Spleen (tissue), 7 donors: ENCODE measurements around the gene RBM20.

ENCODE experiments used
- POLR2A ChIP-seq, 3 donors: fragments of 450-650 bp; IDR thresholded peaks; one replicate each; pipeline ENCODE4 v1.5.1; 2017; ENCODE audit warnings: antibody characterized with exemption in 3 of 3, mild to moderate bottlenecking in 1 of 3
- POLR2AphosphoS5 ChIP-seq, 3 donors: sonication (generic); formaldehyde crosslinking; IDR thresholded peaks; one replicate each; pipeline ENCODE4 v1.5.1; 2017; ENCODE audit warnings: antibody characterized with exemption in 3 of 3
- TF ChIP-seq, protein P1 (sequence below), 11 experiments: fragments of 200-600 bp in 7 of 11; fragments of 450-650 bp in 4 of 11; sonication (generic) in 4 of 11; IDR thresholded peaks in 8 of 11; conservative IDR thresholded peaks in 3 of 11; 1 replicate in 7 of 11; 2 replicates in 4 of 11; pipeline versions ENCODE4 v1.4.0 to v1.8.0; 2016 to 2021; ENCODE audit warnings: antibody characterized with exemption in 11 of 11, inconsistent platforms in 4 of 11, mild to moderate bottlenecking in 1 of 11
- donor health status: DM: no; HTN: no; CAD: no; lungs with moderate emphysema.
- donor health status: DM: no; HTN: no; CAD: no.
- donor health status: DM: no; HTN: no; CAD: no.

DNA sequence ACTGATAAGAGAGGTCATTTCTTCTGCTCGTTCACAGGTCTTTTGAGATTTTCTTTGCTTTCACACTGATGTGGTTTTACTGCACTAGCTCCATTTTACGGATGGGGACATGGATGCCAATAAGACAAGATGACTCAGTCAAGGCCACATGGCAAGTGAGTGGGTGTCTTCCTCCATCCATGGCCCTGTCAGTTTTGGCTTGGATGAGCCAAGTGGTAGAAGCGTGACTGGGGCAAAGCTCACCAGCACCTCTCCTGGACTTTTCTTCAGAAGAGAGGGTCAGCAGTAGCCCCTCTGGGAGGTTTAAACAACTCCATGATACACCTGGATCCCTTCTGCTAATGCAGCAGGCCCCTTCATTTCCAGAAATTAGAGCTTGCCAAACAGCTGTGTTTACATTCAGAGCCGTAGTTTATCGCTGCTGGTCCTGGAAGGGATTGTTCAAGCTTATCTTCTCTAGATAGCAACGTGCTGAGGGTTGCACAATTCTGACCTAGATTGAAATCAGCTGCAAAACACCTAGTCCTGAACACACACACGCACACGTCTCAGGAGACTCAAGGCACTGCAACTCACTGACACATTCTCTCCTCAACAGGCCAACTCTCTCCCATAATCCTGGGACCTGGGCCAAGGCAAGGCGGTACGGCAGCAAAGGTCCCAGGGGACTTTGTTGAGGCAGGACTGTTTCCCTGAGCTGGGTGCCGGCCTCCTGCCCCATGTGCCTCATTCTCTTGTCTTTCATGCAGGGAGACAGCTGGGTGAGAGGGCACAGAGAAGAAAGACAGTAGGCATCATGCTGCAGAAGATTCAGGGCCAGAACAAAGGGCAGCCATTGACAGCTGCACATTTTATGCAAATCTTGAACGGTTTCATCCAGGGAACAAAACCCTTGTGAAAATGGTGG lies 213.4 kb downstream of the RBM20 start:
- TF ChIP-seq, protein P1, sequence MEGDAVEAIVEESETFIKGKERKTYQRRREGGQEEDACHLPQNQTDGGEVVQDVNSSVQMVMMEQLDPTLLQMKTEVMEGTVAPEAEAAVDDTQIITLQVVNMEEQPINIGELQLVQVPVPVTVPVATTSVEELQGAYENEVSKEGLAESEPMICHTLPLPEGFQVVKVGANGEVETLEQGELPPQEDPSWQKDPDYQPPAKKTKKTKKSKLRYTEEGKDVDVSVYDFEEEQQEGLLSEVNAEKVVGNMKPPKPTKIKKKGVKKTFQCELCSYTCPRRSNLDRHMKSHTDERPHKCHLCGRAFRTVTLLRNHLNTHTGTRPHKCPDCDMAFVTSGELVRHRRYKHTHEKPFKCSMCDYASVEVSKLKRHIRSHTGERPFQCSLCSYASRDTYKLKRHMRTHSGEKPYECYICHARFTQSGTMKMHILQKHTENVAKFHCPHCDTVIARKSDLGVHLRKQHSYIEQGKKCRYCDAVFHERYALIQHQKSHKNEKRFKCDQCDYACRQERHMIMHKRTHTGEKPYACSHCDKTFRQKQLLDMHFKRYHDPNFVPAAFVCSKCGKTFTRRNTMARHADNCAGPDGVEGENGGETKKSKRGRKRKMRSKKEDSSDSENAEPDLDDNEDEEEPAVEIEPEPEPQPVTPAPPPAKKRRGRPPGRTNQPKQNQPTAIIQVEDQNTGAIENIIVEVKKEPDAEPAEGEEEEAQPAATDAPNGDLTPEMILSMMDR (IDR thresholded peaks at IDR 0.05 in 8 of 11, conservative IDR thresholded peaks at IDR 0.05 in 3 of 11): no peak
- peak in 2 of 3 donors; percentile 30 to 48 for TF ChIP-seq POLR2AphosphoS5 (IDR thresholded peaks at IDR 0.05)
- TF ChIP-seq POLR2A (IDR thresholded peaks at IDR 0.05): no peak
